IMR-90 (cell line): ENCODE results near the gene LIMS2. TPM values are rescaled to one million over a fixed set of nuclear protein-coding genes. Genes with fewer than 3 reads are reported as not detected.

Experiments
- ATAC-seq: fragments of 200-7000 bp; cut with Tn5 transposase; 2 replicates; pipeline ENCODE4 v1.9.1; 2020; ENCODE audit warnings: low read depth, mild to moderate bottlenecking, moderate library complexity
- BruUV-seq: library from RNA; stranded (reverse); fragments of 400-500 nt; replicated peaks from 2 replicates; lab custom pipeline; 2021; lab: Mats Ljungman, UMichigan
- CTCF ChIA-PET: fragments of 300-600 bp; formaldehyde crosslinking; extraction: SDS; loops from one replicate; lab custom pipeline; 2021; ENCODE audit warnings: antibody characterized with exemption; lab: Yijun Ruan, JAX
- POLR2A ChIA-PET: fragments of 300-600 bp; sonication (Branson Sonifier 250); formaldehyde crosslinking; loops from one replicate; lab custom pipeline; 2022; ENCODE audit warnings: antibody characterized with exemption; ENCODE audit not compliant: unreplicated experiment; lab: Charles Lee
- DNase-seq: peaks from one replicate; pipeline ENCODE4 v3.0.0; 2013
- H2AFZ ChIP-seq: replicated peaks from 2 replicates; pipeline ENCODE3; 2013; ENCODE audit warnings: low read length, mild to moderate bottlenecking; ENCODE audit not compliant: poor library complexity
- H2AK5ac ChIP-seq: 2 replicates; pipeline ENCODE4 v1.6.1; 2013; ENCODE audit warnings: low read depth, low read length, inconsistent platforms
- H2AK9ac ChIP-seq: replicated peaks from 2 replicates; pipeline ENCODE3; 2013; ENCODE audit warnings: mild to moderate bottlenecking, low read depth, low read length, moderate library complexity; ENCODE audit not compliant: poor library complexity
- H2BK120ac ChIP-seq: 2 replicates; pipeline ENCODE4 v1.6.1; 2013; ENCODE audit warnings: low read depth, low read length, inconsistent platforms
- H2BK15ac ChIP-seq: 3 replicates; pipeline ENCODE4 v1.6.1; 2013; ENCODE audit warnings: low read depth, low read length, inconsistent platforms
- H2BK20ac ChIP-seq: 2 replicates; pipeline ENCODE4 v1.6.1; 2013; ENCODE audit warnings: low read depth, mild to moderate bottlenecking, inconsistent platforms, low read length, moderate library complexity
- H2BK5ac ChIP-seq: 2 replicates; pipeline ENCODE4 v1.6.1; 2013; ENCODE audit warnings: mild to moderate bottlenecking, low read depth, low read length, inconsistent platforms; ENCODE audit not compliant: poor library complexity, severe bottlenecking
- H3K14ac ChIP-seq: replicated peaks from 2 replicates; pipeline ENCODE4 v1.6.1; 2013; ENCODE audit warnings: low read depth, low read length, inconsistent platforms
- H3K18ac ChIP-seq: 2 replicates; pipeline ENCODE4 v1.6.1; 2013; ENCODE audit warnings: low read depth, low read length, control low read depth
- H3K23ac ChIP-seq: 2 replicates; pipeline ENCODE4 v1.6.1; 2013; ENCODE audit warnings: low read depth, low read length, inconsistent platforms
- H3K27ac ChIP-seq: 2 replicates; pipeline ENCODE4 v1.5.1; 2013; ENCODE audit warnings: mild to moderate bottlenecking, control low read depth, low read length; ENCODE audit not compliant: insufficient read depth
- H3K27me3 ChIP-seq: 2 replicates; pipeline ENCODE4 v1.6.1; 2013; ENCODE audit warnings: low read length; ENCODE audit not compliant: control insufficient read depth, insufficient read depth
- H3K36me3 ChIP-seq: 2 replicates; pipeline ENCODE4 v1.6.1; 2013; ENCODE audit warnings: low read length, mixed read lengths; ENCODE audit not compliant: control insufficient read depth, insufficient read depth
- H3K4ac ChIP-seq: 2 replicates; pipeline ENCODE4 v1.6.1; 2013; ENCODE audit warnings: low read depth, low read length, inconsistent platforms
- H3K4me1 ChIP-seq: 2 replicates; pipeline ENCODE4 v1.6.1; 2013; ENCODE audit warnings: low read length, mixed read lengths; ENCODE audit not compliant: control insufficient read depth, insufficient read depth
- H3K4me2 ChIP-seq: 2 replicates; pipeline ENCODE4 v1.6.1; 2013; ENCODE audit warnings: low read depth, mild to moderate bottlenecking, control low read depth, low read length, moderate library complexity
- H3K4me3 ChIP-seq: 2 replicates; pipeline ENCODE4 v1.5.1; 2013; ENCODE audit warnings: low read depth, mild to moderate bottlenecking, control low read depth, low read length, moderate library complexity; ENCODE audit not compliant: insufficient read depth
- H3K56ac ChIP-seq: 2 replicates; pipeline ENCODE4 v1.6.1; 2013; ENCODE audit warnings: low read length, inconsistent platforms; ENCODE audit not compliant: insufficient read depth; ENCODE audit errors: extremely low read depth
- H3K79me1 ChIP-seq, 2 experiments: 2 replicates each; pipeline ENCODE4 v1.6.1; 2013; ENCODE audit warnings: low read length in 2 of 2, inconsistent platforms in 1 of 2, low read depth in 1 of 2
- H3K9ac ChIP-seq: 2 replicates; pipeline ENCODE4 v1.6.1; 2013; ENCODE audit warnings: low read depth, low read length, control low read depth
- H3K9me1 ChIP-seq: 2 replicates; pipeline ENCODE4 v1.6.1; 2013; ENCODE audit warnings: low read length, inconsistent platforms; ENCODE audit not compliant: insufficient read depth
- H3K9me3 ChIP-seq: 2 replicates; pipeline ENCODE4 v1.6.1; 2013; ENCODE audit warnings: low read length; ENCODE audit not compliant: control insufficient read depth, insufficient read depth
- H4K20me1 ChIP-seq: 2 replicates; pipeline ENCODE4 v1.6.1; 2013; ENCODE audit warnings: low read length, inconsistent platforms; ENCODE audit not compliant: insufficient read depth
- H4K5ac ChIP-seq: 2 replicates; pipeline ENCODE4 v1.6.1; 2013; ENCODE audit warnings: mild to moderate bottlenecking, low read depth, low read length, control low read depth
- H4K8ac ChIP-seq, 2 experiments: 2 replicates each; pipeline ENCODE4 v1.6.1; 2013; ENCODE audit warnings: low read depth in 2 of 2, low read length in 2 of 2, control low read depth in 1 of 2, inconsistent platforms in 1 of 2
- H4K91ac ChIP-seq: 2 replicates; pipeline ENCODE4 v1.6.1; 2013; ENCODE audit warnings: low read depth, low read length, inconsistent platforms; ENCODE audit not compliant: insufficient read depth
- FOS ChIP-seq: fragments of 150-350 bp; IDR thresholded peaks from 2 replicates; pipeline ENCODE4 v1.6.1; 2016; ENCODE audit warnings: low read depth, low read length
- MAZ ChIP-seq: IDR thresholded peaks from 2 replicates; pipeline ENCODE4 v1.6.1; 2012; ENCODE audit warnings: low read depth, mild to moderate bottlenecking, low read length, improper control_type of control experiment, moderate library complexity, borderline replicate concordance
- MXI1 ChIP-seq: IDR thresholded peaks from 2 replicates; pipeline ENCODE4 v1.6.1; 2012; ENCODE audit warnings: low read depth, mild to moderate bottlenecking, low read length, moderate library complexity, borderline replicate concordance
- NFE2L2 ChIP-seq: fragments of 150-350 bp; IDR thresholded peaks from 2 replicates; pipeline ENCODE4 v1.6.1; 2016; ENCODE audit warnings: low read depth, mild to moderate bottlenecking, low read length
- RAD21 ChIP-seq: IDR thresholded peaks from 2 replicates; pipeline ENCODE4 v1.6.1; 2012; ENCODE audit warnings: low read length, improper control_type of control experiment
- RCOR1 ChIP-seq: IDR thresholded peaks from 2 replicates; pipeline ENCODE4 v1.6.1; 2012; ENCODE audit warnings: mild to moderate bottlenecking, low read length, improper control_type of control experiment; ENCODE audit not compliant: insufficient replicate concordance
- RFX5 ChIP-seq: IDR thresholded peaks from 2 replicates; pipeline ENCODE4 v1.8.0; 2012; ENCODE audit warnings: low read depth, mild to moderate bottlenecking, low read length, moderate library complexity
- WGBS, 2 experiments: methylation state at CpG; one replicate each; pipeline versions ENCODE4 v1.1.5 to v1.1.7; 2013; ENCODE audit warnings: missing lambda C conversion rate in 2 of 2; ENCODE audit not compliant: insufficient read length in 1 of 2; ENCODE audit errors: extremely low coverage in 2 of 2; 5-methylcytosine and 5-hydroxymethylcytosine counted together
- dilution Hi-C: fragments of 300-500 bp; cut with HindIII; formaldehyde crosslinking; loops from one replicate; pipeline ENCODE4 v1.14.3; 2018; ENCODE audit warnings: low sequenced_read_pairs; ENCODE audit not compliant: unreplicated experiment
- in situ Hi-C: fragments of 300-500 bp; cut with MboI; formaldehyde crosslinking; loops from 3 replicates; pipeline ENCODE4 v1.14.3; 2019; ENCODE audit warnings: low sequenced_read_pairs, inconsistent platforms, mixed read lengths
- intact Hi-C: fragments of 100-400 bp; cut with micrococcal nuclease; formaldehyde crosslinking; loops from 2 replicates; pipeline ENCODE4 v1.10.0; 2022
- polyA plus RNA-seq, 3 experiments: library from polyadenylated mRNA; depleted of rRNA; stranded (reverse); fragments of >200 nt; gene quantifications; 2 replicates each; pipeline ENCODE4 v1.2.3, GENCODE V29; 2012; ENCODE audit warnings: low replicate concordance in 1 of 3
- total RNA-seq: library from RNA; depleted of rRNA; stranded (reverse); fragments of >200 nt; gene quantifications from 2 replicates; pipeline ENCODE4 v1.2.3, GENCODE V29; 2012
- TF ChIP-seq, protein P1 (sequence below): fragments of 150-350 bp; IDR thresholded peaks from 2 replicates; pipeline ENCODE4 v1.6.1; 2017; ENCODE audit warnings: mild to moderate bottlenecking, antibody characterized with exemption, low read length, low read depth
- TF ChIP-seq, protein P2 (sequence below): conservative IDR thresholded peaks from 2 replicates; pipeline ENCODE4 v1.5.1; 2012; ENCODE audit warnings: mild to moderate bottlenecking, low read depth, low read length, improper control_type of control experiment

LIMS2 gene
- total and polyA plus RNA-seq, 2 of the 4 experiments (the other 2 are of a cell fraction), result 1.3 to 18.8 TPM

DNA sequence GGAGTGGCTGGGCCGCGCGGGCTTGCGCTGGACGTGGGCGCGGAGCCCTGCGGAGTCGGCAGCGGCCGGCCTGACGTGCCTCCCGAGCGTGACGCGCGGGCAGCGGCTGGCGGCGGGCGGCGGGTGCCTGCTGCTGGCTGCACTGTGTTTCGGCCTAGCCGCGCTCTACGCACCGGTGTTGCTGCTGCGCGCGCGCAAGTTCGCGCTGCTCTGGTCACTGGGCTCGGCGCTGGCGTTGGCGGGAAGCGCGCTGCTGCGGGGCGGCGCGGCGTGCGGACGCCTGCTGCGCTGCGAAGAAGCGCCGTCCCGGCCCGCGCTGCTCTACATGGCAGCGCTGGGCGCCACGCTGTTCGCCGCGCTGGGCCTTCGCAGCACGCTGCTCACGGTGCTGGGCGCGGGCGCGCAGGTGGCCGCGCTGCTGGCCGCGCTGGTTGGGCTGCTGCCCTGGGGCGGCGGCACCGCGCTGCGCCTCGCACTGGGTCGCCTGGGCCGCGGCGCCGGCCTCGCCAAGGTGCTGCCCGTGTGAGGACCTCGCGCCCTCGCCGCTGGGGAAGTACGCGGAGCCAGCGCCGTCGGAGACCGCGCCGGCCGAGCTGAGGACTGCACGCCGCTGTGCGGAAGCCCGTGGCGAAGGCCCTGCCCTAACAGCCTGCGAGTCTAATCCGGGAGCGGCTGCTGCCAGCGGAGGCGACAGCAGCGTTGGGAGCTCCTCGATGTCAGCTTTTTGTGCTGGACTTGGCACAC is 26.5 kb upstream of the LIMS2 start:
- WGBS, 2 experiments, result 1% methylated on average over 83 of the region's 108 CpGs; no CpG with 5 or more reads in 1 of the 2 experiments
- in situ Hi-C loops, result no loop called here
- peak overlapping the region; percentile 99 for H3K4me2 ChIP-seq

More for the DNA sequence above, 26.5 kb upstream of the LIMS2 start:
- intact Hi-C loops, result loop anchor here (1.0 to 10.0 kb wide), 2 partner anchors 158 to 177 kb away; partner anchors contain the start of gene IWS1
- H3K27me3 ChIP-seq, result no peaks in the 10 kb centered on the region
- dilution Hi-C loops, result no loop called here
- peak overlapping the region; percentile 25 to 53; a peak in 3 of 4 replicates for H4K8ac ChIP-seq
- peak overlapping the region; percentile 50; the same call in 1 of the 2 replicates for H4K91ac ChIP-seq
- H3K4me1 ChIP-seq, result peaks cover 8% of the 10 kb centered on the region
- DNase-seq (peak; percentile 66), ATAC-seq (peak; percentile 71)
- BruUV-seq, result no TSS peak
- peaks cover 11% of the 10 kb centered on the region; the same call in 1 of the 2 replicates for H4K20me1 ChIP-seq
- peaks cover 15% of the 10 kb centered on the region; the same call in 1 of the 2 replicates for H3K9me1 ChIP-seq
- H2BK5ac ChIP-seq, result peak overlapping the region; percentile 85
- ChIA-PET POLR2A (interaction anchor here (0.6 kb wide), 1 partner anchor 153 kb away, joined by 6 read pairs; no protein-coding TSS in a partner anchor), CTCF (interaction anchor here (0.6 kb wide), 1 partner anchor 47 kb away, joined by 3 read pairs; no protein-coding TSS in a partner anchor)
- H3K4ac ChIP-seq, result peak overlapping the region; percentile 78
- H3K23ac ChIP-seq, result peak overlapping the region; percentile 88
- H3K27ac ChIP-seq, result peak overlapping the region; percentile 80
- H3K18ac ChIP-seq, result peak overlapping the region; percentile 84
- H3K36me3 ChIP-seq, result peaks cover 13% of the 10 kb centered on the region
- H2BK20ac ChIP-seq, result no peak overlapping the region
- H3K9me3 ChIP-seq, result no peaks in the 10 kb centered on the region
- H2BK15ac ChIP-seq, result no peak overlapping the region
- no peak overlapping the region for H2BK120ac ChIP-seq
- TF ChIP-seq RCOR1 (no peak), MAZ (0 out of 2 replicates have a peak, but pooled peaks have one; percentile 10), RFX5 (no peak), FOS (no peak), NFE2L2 (no peak), MXI1 (peak; percentile 57; the same call in 1 of the 2 replicates), RAD21 (peak; percentile 39)
- TF ChIP-seq, protein P1, sequence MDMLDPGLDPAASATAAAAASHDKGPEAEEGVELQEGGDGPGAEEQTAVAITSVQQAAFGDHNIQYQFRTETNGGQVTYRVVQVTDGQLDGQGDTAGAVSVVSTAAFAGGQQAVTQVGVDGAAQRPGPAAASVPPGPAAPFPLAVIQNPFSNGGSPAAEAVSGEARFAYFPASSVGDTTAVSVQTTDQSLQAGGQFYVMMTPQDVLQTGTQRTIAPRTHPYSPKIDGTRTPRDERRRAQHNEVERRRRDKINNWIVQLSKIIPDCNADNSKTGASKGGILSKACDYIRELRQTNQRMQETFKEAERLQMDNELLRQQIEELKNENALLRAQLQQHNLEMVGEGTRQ, result 0 out of 2 replicates have a peak, but pooled peaks have one; percentile 2
- TF ChIP-seq, protein P2, sequence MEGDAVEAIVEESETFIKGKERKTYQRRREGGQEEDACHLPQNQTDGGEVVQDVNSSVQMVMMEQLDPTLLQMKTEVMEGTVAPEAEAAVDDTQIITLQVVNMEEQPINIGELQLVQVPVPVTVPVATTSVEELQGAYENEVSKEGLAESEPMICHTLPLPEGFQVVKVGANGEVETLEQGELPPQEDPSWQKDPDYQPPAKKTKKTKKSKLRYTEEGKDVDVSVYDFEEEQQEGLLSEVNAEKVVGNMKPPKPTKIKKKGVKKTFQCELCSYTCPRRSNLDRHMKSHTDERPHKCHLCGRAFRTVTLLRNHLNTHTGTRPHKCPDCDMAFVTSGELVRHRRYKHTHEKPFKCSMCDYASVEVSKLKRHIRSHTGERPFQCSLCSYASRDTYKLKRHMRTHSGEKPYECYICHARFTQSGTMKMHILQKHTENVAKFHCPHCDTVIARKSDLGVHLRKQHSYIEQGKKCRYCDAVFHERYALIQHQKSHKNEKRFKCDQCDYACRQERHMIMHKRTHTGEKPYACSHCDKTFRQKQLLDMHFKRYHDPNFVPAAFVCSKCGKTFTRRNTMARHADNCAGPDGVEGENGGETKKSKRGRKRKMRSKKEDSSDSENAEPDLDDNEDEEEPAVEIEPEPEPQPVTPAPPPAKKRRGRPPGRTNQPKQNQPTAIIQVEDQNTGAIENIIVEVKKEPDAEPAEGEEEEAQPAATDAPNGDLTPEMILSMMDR, result 0 out of 2 replicates have a peak, but pooled peaks have one; percentile 17
- H2AFZ ChIP-seq, result peak overlapping the region; percentile 99
- peak overlapping the region; percentile 93 for H2AK9ac ChIP-seq
- peaks cover 14 to 50% of the 10 kb centered on the region in 2 experiments for H3K79me1 ChIP-seq
- H3K4me3 ChIP-seq, result peak overlapping the region; percentile 85
- peak overlapping the region; percentile 37; the same call in 1 of the 2 replicates for H2AK5ac ChIP-seq
- peak overlapping the region; percentile 95; the same call in 1 of the 2 replicates for H4K5ac ChIP-seq
- peak overlapping the region; percentile 76; the same call in 1 of the 2 replicates for H3K56ac ChIP-seq
- peak overlapping the region; percentile 69 for H3K14ac ChIP-seq
- peak overlapping the region; percentile 98 for H3K9ac ChIP-seq
